Esophagus muscularis mucosa (tissue), 3 donors: ENCODE results near the gene QDPR.

Source experiments
- CTCF ChIP-seq, 3 experiments: fragments of 200-600 bp in 2 of 3; fragments of 450-650 bp in 1 of 3; sonication (generic) in 2 of 3; IDR thresholded peaks; one replicate each; pipeline ENCODE4 v1.5.1; 2017 to 2019; ENCODE audit warnings: antibody characterized with exemption in 3 of 3, mild to moderate bottlenecking in 2 of 3, moderate library complexity in 1 of 3
- POLR2A ChIP-seq: fragments of 450-650 bp; IDR thresholded peaks from one replicate; pipeline ENCODE4 v1.6.1; 2017; ENCODE audit warnings: antibody characterized with exemption, moderate library complexity, mild to moderate bottlenecking, low read depth

GRCh38 chr4:17516980-17517379 lies 5.1 kb upstream of the QDPR start:
- TF ChIP-seq CTCF (IDR thresholded peaks at IDR 0.05) (no peak), POLR2A (no peak)
